GM21515 (cell line): Measurements from ENCODE around the gene DYRK2.

Experiments
- ATAC-seq: cut with Tn5 transposase; IDR thresholded peaks from one replicate; pipeline ENCODE4 v1.9.1; 2021; ENCODE audit not compliant: unreplicated experiment

Gene DYRK2

DNA sequence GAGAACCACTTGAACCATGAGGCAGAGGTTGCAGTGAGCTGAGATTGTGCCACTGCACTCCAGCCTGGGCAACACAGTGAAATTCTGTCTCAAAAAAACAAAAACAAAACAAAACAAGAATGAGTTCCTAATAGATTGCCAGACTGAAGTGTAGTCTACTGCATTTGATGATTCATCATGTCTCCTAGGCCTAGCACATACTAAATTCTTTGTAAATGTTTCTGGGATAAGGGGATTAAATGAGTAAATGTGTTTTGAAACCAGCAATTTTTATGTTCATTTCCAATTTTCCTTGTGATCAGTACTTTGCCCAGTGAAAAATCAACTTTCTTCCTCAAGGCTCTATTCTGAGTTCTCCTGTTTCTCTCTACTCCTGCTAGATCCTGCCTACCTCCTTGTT lies 2.9 kb upstream of the DYRK2 start:
- no peak for ATAC-seq

DNA sequence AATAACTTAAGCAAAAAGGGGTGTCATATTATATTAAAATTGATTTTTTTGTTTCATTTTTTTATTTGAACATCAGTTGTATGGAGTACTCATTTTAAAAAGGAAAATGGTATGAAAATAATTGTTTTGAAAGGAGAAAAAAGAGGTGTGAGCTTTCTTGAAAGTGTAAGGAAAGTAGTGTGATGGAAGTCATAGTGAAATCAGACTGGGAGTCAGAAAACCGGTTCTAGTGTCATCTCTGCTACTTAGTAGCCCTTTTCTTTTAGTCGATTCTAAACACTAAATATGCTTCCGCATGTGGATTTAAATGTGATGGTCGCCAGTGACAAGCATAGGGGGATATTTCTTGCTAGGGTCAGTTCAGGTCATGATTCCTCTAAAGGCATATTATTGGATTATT lies 1.8 kb upstream of the DYRK2 start:
- no peak for ATAC-seq

DNA sequence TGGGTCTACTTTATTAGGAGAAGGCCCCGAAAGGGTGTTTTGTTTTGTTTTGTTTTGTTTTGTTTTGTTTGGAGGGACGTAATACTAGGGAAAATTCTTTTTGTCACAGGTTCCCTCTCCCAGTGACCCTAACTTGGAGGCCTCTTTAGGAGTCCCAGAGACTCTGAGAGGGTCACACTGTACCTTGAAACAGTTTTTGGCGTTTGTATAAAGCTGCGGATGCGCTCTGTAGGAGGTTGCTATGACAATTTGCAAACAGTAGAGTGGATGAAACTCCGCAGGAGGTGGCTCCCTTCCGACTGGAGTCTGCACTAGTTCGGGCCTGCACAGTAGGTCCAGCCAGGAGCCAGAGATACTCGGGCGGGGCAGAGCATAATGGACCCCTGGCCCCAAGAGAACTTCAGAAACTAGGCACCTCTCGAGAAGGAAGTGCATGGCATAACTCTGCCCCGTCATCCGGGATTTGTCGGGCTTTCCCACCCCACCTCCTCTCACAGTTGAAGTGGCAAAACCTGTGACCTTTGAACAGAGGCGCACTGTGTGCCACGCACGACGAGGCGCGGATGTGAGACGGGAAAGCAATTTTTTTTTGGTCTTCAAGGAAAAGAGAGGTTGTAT lies 1.3 kb upstream of the DYRK2 start:
- no peak for ATAC-seq

DNA sequence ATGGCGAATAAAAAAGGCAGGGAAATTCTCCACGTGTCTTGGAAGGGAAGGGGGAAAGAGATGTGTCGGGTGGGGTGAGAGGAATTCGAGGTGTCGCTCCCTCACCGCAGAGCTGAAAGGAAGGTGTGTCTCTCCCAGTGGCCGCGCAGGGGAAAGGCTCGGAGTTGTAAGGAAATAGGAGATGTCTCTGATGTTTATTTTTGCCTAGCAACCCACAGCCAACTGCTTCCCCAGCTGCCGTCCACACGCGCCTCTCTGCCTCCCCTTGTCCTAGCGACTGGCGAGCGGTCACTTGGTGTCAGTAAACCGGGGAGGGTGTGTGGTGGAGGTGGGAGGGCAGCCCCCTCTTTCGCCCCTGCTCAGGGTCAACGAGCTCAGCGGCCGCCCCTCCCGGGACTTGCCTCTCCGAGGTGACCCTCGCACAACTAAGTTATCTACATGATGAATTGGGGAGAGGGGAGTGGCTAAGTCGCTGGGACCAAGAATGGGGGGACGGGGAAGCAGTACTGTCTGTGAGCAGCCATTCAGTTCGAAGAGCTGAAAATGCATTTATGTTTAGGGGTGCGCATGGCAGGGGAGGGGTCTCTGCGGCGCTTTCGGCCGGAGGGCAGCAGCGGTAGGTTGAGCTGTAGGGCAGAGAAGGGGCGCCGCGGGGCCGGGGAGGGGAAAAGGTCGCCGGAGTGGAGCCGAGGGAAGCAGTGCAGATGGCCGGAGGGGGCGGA lies 585 bp upstream of the DYRK2 start:
- peak; percentile 9 for ATAC-seq

DNA sequence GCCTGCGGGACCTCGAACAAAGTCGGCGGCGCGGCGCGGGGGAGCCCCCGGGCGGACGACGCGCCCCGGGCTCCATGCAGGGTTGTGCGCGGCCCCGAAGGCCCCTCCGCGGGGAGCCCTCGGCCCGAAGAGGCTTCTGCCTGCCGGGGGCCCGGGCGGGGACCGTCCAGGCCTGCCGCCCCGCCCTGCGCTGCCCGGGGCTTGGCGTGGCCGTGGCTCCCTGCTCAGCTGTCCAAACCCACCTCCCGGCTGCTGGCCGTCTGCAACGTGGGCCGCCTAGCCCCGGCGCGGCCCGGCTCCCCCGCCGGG lies 670 bp downstream of the DYRK2 start:
- peak; percentile 34 for ATAC-seq

DNA sequence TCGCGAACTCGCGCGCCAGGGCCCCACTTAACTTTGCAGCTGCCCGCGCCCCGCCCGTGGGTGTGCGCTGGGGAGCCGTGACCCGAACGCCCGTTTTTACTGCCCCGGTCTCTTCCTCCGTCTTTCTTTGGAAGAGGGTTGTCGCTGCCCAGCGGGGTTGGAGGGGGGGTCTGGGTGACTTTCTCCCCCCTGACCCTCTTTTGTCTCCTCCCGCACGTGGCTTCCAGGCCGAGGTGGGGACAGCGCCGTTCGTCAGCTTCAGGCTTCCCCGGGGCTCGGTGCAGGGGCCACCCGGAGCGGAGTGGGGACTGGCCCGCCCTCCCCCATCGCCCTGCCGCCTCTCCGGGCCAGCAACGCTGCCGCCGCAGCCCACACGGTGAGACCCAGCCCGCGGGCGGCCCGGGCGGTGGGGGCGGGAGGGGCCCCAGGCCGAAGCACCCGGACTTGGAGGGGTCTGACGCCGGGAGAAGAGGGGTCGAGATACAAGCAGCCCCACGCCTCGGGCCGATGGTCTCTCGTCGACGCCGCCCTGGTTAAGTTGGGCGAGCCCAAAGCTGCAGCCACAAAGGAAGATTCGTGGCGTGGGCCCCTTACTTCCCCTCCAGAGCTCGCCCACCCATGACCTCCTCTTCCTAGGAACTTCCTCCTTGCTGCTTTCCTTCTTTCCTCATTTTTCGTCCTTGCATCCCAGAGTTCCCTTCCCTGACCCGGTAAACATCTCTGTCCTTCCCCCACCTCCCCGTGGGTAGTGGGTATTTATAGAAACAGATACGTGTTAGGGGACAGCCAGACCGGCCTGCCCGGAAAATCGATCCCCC lies 1.2 kb downstream of the DYRK2 start:
- ATAC-seq: peak; percentile 21

DNA sequence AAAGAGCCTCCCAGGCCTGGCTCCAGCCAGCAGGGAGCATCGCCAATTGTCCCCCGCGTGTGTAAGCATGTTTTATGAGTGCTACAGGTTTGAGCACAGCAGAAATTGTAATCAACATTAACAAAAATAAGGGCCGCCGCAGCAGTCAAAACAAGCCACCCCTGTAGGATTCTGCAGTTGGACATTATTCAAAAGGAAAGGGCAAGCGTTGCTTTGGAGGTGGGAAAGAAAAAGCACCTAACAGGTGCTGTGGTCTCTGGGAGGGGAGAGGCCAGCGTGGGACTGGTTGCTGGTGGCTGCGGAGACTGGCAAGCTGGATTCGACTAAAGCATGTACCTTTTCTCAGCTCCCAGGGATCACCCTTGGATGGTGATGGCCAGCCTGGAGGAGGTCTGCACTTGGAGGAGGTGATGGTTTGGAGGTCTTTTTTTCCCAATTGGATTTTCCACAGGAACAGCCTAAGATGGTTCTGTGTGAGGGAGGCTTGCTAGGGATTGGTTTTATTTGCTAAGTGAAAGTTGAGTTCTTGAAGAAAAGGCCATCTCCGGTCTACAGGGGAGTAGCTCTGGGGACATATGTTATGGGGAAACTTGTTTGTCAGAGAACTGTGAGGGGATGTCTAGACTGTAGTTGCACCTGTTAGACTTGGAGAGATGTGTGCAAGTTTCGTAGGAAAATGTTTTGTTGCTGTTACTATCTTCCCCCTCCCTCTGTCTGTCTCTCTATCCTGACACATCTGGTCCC lies 2.0 kb downstream of the DYRK2 start:
- ATAC-seq: no peak

DNA sequence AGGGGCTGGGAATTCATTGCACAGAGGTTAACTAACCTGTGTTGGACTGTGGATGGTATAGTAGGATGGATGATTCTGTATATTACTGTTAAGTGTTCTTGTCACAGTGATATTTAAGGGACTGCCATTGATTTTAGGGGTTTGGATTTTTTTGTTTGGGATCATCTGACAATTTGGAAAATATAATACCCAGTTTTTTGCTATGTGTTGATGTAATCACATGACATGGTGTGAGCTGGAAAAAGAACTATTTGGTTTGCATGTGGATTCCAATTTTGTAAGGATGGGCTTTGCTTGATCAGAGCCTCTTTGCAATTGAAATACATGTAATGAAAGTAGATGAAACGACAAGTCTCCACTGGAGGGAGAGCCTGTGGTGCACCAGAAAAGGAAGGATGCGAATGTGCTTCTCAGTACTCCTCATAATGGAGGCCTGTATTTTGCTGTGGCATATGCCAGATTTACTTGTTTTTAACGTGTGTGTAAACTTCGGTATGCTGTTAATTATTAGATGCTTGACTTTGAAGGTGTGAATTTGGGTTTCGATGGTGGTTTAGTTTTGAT lies 2.7 kb downstream of the DYRK2 start:
- ATAC-seq: no peak

DNA sequence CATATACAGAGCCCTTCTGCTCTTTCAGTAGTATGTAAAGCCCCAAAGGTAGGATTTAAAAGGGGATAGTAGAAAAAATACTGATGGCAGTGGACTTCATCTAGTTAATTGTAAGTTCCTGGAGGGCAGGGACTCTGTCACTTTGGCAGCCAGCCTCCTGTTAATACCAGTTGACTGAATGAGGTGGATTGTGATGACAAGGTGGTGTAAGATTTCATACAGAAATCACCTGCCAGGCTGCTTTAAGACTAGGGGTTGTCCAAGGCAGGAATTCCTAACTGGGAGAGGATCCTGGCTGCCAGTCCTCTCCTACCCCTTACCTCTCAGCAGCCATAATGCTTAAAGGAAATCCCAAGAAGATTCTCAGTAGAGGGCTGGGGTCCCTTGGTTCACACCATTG lies 7.3 kb downstream of the DYRK2 start:
- no peak for ATAC-seq

DNA sequence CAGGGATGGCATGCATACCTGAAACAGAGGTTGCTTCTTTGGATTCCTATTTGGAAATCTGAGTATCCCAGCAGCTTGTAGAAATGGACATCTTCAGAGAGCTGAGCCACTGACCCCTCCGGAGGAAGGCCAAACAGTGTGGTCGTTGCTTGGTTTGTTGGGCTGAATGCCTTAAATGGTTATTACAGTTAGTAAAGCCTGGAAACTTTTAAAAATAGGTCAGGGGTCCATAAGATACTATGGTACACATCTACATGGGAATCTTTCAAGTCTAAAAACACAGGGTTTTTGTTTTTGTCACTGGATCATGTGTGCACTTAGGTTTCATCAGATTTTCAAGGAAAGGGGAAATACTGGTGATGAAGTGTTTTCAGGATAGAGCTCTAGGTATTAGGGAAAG lies 7.7 kb downstream of the DYRK2 start:
- no peak for ATAC-seq

DNA sequence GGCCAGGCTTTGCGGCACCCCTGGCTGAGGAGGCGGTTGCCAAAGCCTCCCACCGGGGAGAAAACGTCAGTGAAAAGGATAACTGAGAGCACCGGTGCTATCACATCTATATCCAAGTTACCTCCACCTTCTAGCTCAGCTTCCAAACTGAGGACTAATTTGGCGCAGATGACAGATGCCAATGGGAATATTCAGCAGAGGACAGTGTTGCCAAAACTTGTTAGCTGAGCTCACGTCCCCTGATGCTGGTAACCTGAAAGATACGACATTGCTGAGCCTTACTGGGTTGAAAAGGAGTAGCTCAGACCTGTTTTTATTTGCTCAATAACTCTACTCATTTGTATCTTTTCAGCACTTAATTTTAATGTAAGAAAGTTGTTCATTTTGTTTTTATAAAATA lies 9.9 kb downstream of the DYRK2 start:
- no peak for ATAC-seq

DNA sequence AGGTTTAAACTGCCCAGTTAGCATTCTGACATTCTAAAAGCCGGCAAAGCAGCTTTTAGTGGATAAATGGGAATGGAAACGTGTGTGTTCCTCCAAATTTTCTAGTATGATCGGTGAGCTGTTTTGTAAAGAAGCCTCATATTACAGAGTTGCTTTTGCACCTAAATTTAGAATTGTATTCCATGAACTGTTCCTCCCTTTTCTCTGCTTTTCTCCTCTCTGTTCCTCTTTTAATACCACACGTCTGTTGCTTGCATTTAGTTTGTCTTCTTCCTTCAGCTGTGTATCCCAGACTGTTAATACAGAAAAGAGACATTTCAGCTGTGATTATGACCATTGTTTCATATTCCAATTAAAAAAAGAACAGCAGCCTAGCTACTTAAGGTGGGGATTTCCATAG lies 10.7 kb downstream of the DYRK2 start:
- ATAC-seq: no peak

DNA sequence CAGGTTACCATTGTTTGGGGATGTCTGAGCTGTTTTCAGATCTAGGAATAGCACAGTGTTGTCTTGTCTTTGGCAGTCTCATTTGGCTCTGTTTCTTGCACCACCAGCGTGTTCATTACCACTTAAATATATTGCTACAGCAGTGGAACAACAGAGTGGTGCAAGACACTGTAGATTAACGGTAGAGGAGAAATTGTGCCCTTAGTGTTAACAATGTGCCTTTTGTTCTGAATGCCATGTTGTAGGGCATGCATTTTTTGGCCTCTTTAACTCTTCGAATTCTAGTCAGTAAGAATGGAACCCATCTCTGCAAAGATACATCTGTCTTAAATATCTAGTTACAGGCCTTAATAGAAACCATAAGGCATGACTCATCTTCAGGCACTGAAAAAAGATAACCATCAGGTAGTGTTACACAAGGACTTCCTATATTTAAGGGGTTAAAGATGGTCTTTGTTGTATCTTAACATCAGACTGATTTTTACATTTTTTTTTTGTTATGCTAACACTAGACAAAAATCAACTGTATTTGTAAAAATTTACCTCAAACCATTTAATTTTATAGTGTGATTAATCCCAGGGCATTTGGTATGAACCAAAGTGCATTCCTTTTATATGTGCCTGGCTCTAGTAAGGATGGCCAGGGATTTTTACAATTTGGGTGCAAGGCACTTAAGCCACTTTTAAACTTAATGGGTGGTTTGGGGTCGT lies 12.9 kb downstream of the DYRK2 start:
- no peak for ATAC-seq

DNA sequence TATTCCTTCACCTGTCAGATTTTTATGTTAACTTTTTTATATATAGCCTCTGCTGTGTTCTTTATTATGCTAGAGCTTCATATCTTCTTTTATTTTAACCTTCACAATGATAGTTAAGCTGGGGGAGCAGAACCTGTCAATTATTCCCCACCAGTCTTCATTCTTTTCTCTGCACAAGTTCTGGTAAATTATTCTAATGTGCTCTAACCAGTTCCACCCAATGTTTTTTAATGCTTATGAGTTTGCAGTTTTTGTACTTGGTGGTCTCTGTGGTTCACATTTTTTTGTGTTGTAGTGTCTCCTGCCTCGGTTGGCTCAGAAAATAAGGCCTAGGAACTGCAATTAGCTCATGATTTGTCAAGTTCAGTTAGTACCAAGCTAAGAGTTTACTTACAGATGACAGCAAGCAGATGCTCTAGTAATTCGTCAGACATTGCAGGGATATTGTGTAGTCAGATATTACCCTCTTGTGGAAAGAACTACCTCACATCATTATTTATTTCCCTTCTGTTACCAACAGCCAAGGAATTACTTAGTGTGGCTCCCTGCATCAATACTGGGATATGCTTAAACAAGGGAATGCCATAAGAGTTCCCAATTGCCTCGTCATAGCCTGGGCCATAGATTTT lies 14.5 kb downstream of the DYRK2 start:
- no peak for ATAC-seq

DNA sequence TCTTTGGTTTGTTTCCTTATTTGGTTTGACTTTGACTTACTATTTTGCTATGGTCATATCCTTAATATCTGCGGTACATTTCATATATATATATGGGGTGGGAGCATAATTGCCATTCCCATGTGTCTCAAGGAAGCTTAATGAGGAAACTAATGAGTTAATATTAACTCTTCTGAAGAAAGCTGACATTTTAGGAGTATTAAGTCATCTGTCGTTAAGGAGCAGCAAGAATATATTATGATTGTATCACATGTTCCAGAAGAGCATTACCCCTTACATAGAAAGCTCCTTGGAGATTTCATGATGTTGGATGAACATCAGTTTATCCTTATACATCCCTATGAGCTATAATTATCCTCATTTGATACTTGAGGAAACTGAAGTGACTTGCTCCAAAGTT lies 15.6 kb downstream of the DYRK2 start:
- no peak for ATAC-seq

DNA sequence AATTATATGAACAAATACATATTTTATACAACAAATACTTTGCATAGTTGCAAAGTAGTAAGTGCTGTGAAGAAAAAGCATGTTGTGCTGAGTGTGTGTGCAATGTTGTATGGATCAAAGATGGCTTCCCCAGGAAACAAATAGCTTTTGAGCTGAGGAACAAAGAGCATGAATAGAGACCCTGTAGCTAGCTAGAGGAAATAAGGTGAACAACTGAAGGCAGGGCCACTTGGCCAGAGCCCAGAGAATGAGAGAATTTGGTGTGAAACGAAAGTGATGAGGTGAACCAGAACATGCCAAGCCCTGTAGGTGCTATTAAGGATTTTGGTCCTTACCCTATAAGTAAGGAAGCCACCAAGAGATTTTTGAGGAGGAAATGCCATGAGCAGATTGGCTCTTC lies 17.1 kb downstream of the DYRK2 start:
- ATAC-seq: no peak

DNA sequence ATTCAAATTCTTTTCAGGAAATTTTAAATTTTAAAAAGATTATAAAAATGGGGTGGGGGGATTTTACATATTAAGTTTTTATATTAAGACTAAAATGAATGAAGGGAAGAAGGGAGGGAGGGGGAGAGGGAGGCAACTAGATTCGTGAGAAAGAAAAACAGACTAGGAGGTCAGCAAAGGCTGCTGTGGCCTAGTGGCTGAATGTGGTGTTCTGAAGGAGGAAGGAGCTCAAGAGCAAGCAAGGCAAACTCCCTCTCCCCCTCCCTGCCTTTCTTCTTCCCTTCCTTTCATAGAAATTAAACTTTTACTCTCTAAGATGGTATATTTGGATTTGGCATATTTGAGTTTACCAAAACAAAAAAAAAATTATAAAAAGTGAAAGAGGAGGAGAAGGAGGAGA lies 18.1 kb downstream of the DYRK2 start:
- no peak for ATAC-seq

DNA sequence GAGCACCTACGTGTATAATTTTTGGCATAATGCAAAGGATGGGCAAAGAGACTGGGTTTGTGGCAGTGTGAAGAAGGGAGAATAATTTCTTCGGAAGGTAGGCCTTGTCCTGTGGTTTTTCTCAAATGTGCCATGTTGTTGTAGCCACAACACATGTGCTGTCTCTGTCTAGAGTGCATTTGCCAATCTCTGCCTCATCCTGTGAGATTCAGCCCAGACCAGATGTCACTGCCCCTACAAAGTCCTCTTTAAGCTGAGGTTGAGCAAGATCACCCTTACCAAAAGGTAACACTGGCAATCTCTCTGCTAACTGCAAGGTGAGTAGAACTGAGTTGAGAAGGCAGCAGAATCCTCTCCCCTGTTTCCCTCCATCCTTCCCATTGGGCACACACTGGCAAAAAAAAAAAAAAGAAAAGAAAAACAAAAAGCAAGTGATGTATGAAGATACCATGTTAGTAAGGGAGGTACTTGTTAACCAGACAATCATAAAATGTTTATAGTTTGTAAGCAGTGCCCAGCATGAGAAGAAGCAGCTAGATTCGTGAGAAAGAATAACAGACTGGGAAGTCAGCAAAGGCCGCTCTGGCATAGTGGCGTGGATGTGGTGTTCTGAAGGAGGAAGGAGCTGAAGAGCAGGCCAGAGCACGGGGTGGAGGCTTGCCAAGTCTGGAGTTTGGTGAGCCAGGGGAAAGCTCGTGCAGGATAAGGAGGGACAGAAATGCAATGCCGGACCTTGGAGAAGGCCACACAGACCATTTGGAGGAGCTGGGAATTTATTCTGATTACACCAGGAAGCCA lies 18.9 kb downstream of the DYRK2 start:
- ATAC-seq: no peak

DNA sequence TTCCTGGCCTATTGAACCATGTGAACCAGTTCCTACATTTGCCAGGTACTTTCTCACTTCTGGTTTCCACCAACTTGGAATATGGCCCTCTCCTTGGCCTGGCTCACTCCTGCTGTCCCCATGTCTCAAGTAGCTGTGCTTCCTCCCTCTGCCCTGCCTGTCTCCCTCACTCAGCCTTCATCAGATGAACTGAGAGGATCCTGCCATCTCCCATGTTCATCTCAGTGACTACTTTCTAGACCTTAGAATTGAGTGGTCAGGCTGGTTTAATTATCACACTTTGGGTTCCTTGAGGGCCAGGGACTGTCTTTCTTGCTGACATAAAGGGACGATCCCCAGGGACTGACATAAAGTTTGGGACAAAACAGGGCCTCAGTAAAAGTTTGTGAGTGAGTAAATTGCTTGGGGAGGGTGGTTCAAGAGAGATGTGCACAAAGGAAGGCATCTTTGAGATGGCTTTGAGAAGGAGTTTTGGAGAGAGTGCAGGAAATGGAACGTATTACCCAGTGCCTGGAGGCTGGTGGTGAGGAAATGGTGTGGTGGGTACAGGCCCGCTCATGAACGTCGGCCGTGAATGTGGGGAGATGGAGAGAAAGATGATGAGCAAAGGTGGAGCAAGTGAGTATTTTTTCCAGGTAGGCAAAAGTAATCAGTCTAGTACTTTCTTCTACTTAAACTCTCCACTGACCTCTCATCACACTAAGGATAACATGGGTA lies 20.8 kb downstream of the DYRK2 start:
- ATAC-seq: no peak
